ENCODE data around the gene CNIH3. TPM values are rescaled to one million over a fixed set of nuclear protein-coding genes. Genes with fewer than 3 reads are reported as not detected.

CNIH3 gene
- total and polyA plus RNA-seq, 4 experiments from 2014 or later: 0.40 to 2.5 (median 1.8) TPM

- Mint-ChIP-seq H3K27me3 (peaks cover 0 to 1% of the 10 kb centered on the region in 2 donors), H3K27ac (peak overlapping the region in 1 of 7 donors; percentile 63), H3K4me3 (no peak overlapping the region), H3K9me3 (no peaks in the 10 kb centered on the region), H3K4me1 (peaks cover 6 to 14% (median 11%) of the 10 kb centered on the region in 4 donors), H3K36me3 (no peaks in the 10 kb centered on the region)
- Histone ChIP-seq H3K27ac (ENCODE audit: low read depth, low read length) (no peak overlapping the region), H3K4me3 (ENCODE audit: low read length in 2 of 2) (no peak overlapping the region), H3K36me3 (ENCODE audit: insufficient read depth, low read length) (no peaks in the 10 kb centered on the region), H3K9me3 (ENCODE audit: control insufficient read depth in 1 of 2, low read length in 2 of 2) (no peaks in the 10 kb centered on the region), H3K4me1 (ENCODE audit: insufficient read depth, low read length) (peaks cover 9% of the 10 kb centered on the region), H3K27me3 (ENCODE audit: insufficient read depth, low read length) (no peaks in the 10 kb centered on the region)
- DNase-seq: no peak
- intact Hi-C loops (cut with micrococcal nuclease): no loop called here
- POLR2A ChIA-PET (ENCODE audit: partially characterized antibody): no interaction called here
- CTCF ChIA-PET (ENCODE audit: partially characterized antibody): no interaction called here
Observed at GRCh38 chr1:224734261-224734935, 118.3 kb downstream of the CNIH3 start.

DNA sequence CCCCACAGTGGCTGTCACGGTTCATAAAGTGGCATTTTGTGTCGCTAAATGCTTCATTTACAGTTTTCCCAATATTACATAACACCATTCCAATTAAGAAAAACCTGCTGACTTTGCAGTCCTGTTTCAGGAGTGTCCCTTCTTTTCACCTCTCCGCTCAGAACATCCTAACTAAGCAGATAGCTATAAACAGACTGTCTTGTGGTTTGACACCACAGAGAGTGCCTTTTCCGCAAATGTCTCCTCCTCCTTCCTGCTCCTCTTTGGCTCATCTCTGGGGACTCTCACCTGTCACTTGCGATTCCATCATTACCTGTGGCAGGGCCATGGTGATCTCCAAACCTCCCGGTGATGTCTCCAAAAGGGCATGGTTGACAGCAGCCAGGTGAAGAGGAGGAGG is 119.0 kb downstream of the CNIH3 start:
- CTCF ChIA-PET (ENCODE audit: partially characterized antibody): no interaction called here
- intact Hi-C loops (cut with micrococcal nuclease): no loop called here
- DNase-seq: no peak

DNA sequence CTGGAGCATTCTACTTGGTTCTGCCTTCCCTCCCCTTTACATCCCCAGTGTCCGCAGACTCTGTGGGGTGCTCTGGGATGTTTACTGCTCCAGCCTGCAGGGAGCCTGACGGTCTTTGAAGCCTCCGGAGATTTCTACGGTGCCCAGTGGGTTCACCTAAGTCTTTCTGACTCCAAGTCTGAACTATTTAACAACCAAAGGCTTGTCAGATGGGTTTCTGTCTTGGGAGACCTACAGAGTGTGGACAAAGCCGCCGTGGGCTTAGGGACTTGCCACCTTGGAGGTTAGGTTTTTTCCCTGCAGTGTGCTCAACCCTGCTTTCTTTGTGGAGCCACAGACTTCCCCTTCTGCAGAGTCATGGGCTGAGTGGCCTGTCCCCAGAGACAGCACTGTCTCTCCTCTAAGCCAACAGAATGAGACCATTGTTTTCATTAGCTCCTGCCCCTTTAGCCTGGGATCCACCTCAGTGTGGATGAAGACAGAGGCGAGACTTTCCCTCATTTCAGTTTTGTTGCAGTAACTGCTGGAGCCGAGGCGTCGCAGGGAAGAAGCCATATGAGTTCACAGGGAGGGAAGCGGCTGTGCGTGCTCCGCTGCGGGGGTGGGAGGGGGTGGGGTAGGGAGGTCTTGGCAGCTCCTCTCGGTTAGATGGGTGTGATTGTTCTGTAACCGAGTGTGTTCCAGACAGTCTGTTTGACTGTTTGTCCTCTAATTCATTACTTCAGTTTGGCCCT is 120.7 kb downstream of the CNIH3 start:
- peaks cover 9% of the 10 kb centered on the region for H3K4me1 ChIP-seq (ENCODE audit: insufficient read depth, low read length)
- peaks cover 2% of the 10 kb centered on the region for H3K27me3 ChIP-seq (ENCODE audit: insufficient read depth, low read length)
- H3K36me3 ChIP-seq (ENCODE audit: insufficient read depth, low read length): no peaks in the 10 kb centered on the region
- no peak overlapping the region for H3K4me3 ChIP-seq (ENCODE audit: low read length in 2 of 2)
- no peaks in the 10 kb centered on the region for H3K9me3 Mint-ChIP-seq
- ChIA-PET POLR2A (ENCODE audit: partially characterized antibody) (no interaction called here), CTCF (ENCODE audit: partially characterized antibody) (no interaction called here)
- no peaks in the 10 kb centered on the region for H3K9me3 ChIP-seq (ENCODE audit: control insufficient read depth in 1 of 2, low read length in 2 of 2)
- H3K4me3 Mint-ChIP-seq: no peak overlapping the region
- H3K36me3 Mint-ChIP-seq: no peaks in the 10 kb centered on the region
- peaks cover 6 to 14% (median 11%) of the 10 kb centered on the region in 4 donors for H3K4me1 Mint-ChIP-seq
- H3K27me3 Mint-ChIP-seq: no peaks in the 10 kb centered on the region
- intact Hi-C loops (cut with micrococcal nuclease): no loop called here
- no peak overlapping the region for H3K27ac Mint-ChIP-seq
- no peak overlapping the region for H3K27ac ChIP-seq (ENCODE audit: low read depth, low read length)
- no peak for DNase-seq

More for the DNA sequence above, 119.0 kb downstream of the CNIH3 start:
- Mint-ChIP-seq H3K27ac (peak overlapping the region in 2 of 7 donors; percentile 40 to 48), H3K27me3 (no peaks in the 10 kb centered on the region), H3K36me3 (no peaks in the 10 kb centered on the region), H3K4me3 (peak overlapping the region in 2 of 8 donors; percentile 7 to 31), H3K4me1 (peaks cover 6 to 14% (median 11%) of the 10 kb centered on the region in 4 donors), H3K9me3 (no peaks in the 10 kb centered on the region)
- H3K4me3 ChIP-seq (ENCODE audit: low read length in 2 of 2): no peak overlapping the region
- no peaks in the 10 kb centered on the region for H3K9me3 ChIP-seq (ENCODE audit: control insufficient read depth in 1 of 2, low read length in 2 of 2)
- POLR2A ChIA-PET (ENCODE audit: partially characterized antibody): no interaction called here
- H3K36me3 ChIP-seq (ENCODE audit: insufficient read depth, low read length): no peaks in the 10 kb centered on the region
- peaks cover 2% of the 10 kb centered on the region for H3K27me3 ChIP-seq (ENCODE audit: insufficient read depth, low read length)
- peaks cover 9% of the 10 kb centered on the region for H3K4me1 ChIP-seq (ENCODE audit: insufficient read depth, low read length)
- no peak overlapping the region for H3K27ac ChIP-seq (ENCODE audit: low read depth, low read length)

- no peaks in the 10 kb centered on the region for H3K36me3 Mint-ChIP-seq
- H3K27me3 Mint-ChIP-seq: peaks cover 0 to under 1% of the 10 kb centered on the region in 2 donors
- CTCF ChIA-PET (ENCODE audit: partially characterized antibody): no interaction called here
- Histone ChIP-seq H3K36me3 (ENCODE audit: insufficient read depth, low read length) (no peaks in the 10 kb centered on the region), H3K27me3 (ENCODE audit: insufficient read depth, low read length) (peaks cover 2% of the 10 kb centered on the region), H3K9me3 (ENCODE audit: control insufficient read depth in 1 of 2, low read length in 2 of 2) (no peaks in the 10 kb centered on the region), H3K4me1 (ENCODE audit: insufficient read depth, low read length) (peaks cover 9% of the 10 kb centered on the region), H3K4me3 (ENCODE audit: low read length in 2 of 2) (no peak overlapping the region), H3K27ac (ENCODE audit: low read depth, low read length) (no peak overlapping the region)
- no peak overlapping the region for H3K4me3 Mint-ChIP-seq
- no peak overlapping the region for H3K27ac Mint-ChIP-seq
- H3K4me1 Mint-ChIP-seq: peaks cover 6 to 14% (median 11%) of the 10 kb centered on the region in 4 donors
- intact Hi-C loops (cut with micrococcal nuclease): no loop called here
- POLR2A ChIA-PET (ENCODE audit: partially characterized antibody): no interaction called here
- no peak for DNase-seq
- H3K9me3 Mint-ChIP-seq: no peaks in the 10 kb centered on the region
Observed at GRCh38 chr1:224737353-224737727, 121.2 kb downstream of the CNIH3 start.

GRCh38 chr1:224739303-224739996 is 123.3 kb downstream of the CNIH3 start:
- ChIA-PET CTCF (ENCODE audit: partially characterized antibody) (no interaction called here), POLR2A (ENCODE audit: partially characterized antibody) (no interaction called here)
- Mint-ChIP-seq H3K36me3 (no peaks in the 10 kb centered on the region), H3K4me3 (no peak overlapping the region), H3K4me1 (peaks cover 6 to 9% (median 8%) of the 10 kb centered on the region in 4 donors), H3K27ac (no peak overlapping the region), H3K27me3 (peaks cover 0 to 1% of the 10 kb centered on the region in 2 donors), H3K9me3 (no peaks in the 10 kb centered on the region)
- no peaks in the 10 kb centered on the region for H3K9me3 ChIP-seq (ENCODE audit: control insufficient read depth in 1 of 2, low read length in 2 of 2)
- peaks cover 2% of the 10 kb centered on the region for H3K27me3 ChIP-seq (ENCODE audit: insufficient read depth, low read length)
- intact Hi-C loops (cut with micrococcal nuclease): no loop called here
- H3K27ac ChIP-seq (ENCODE audit: low read depth, low read length): no peak overlapping the region
- H3K4me3 ChIP-seq (ENCODE audit: low read length in 2 of 2): no peak overlapping the region
- peaks cover 9% of the 10 kb centered on the region for H3K4me1 ChIP-seq (ENCODE audit: insufficient read depth, low read length)
- no peak for DNase-seq
- H3K36me3 ChIP-seq (ENCODE audit: insufficient read depth, low read length): no peaks in the 10 kb centered on the region

GRCh38 chr1:224739997-224740684 is 124.0 kb downstream of the CNIH3 start:
- H3K36me3 ChIP-seq (ENCODE audit: insufficient read depth, low read length): no peaks in the 10 kb centered on the region
- intact Hi-C loops (cut with micrococcal nuclease): no loop called here
- H3K27me3 ChIP-seq (ENCODE audit: insufficient read depth, low read length): peaks cover 2% of the 10 kb centered on the region
- H3K4me3 ChIP-seq (ENCODE audit: low read length in 2 of 2): no peak overlapping the region
- POLR2A ChIA-PET (ENCODE audit: partially characterized antibody): no interaction called here
- no peaks in the 10 kb centered on the region for H3K36me3 Mint-ChIP-seq
- H3K4me1 Mint-ChIP-seq: peaks cover 2 to 4% (median 2%) of the 10 kb centered on the region in 4 donors
- H3K4me1 ChIP-seq (ENCODE audit: insufficient read depth, low read length): peaks cover 3% of the 10 kb centered on the region
- no peak overlapping the region for H3K27ac Mint-ChIP-seq
- no peaks in the 10 kb centered on the region for H3K9me3 Mint-ChIP-seq
- no peak overlapping the region for H3K27ac ChIP-seq (ENCODE audit: low read depth, low read length)
- H3K4me3 Mint-ChIP-seq: no peak overlapping the region
- DNase-seq: no peak
- CTCF ChIA-PET (ENCODE audit: partially characterized antibody): no interaction called here
- H3K9me3 ChIP-seq (ENCODE audit: control insufficient read depth in 1 of 2, low read length in 2 of 2): no peaks in the 10 kb centered on the region
- H3K27me3 Mint-ChIP-seq: peaks cover 0 to 3% of the 10 kb centered on the region in 2 donors

- Mint-ChIP-seq H3K27ac (no peak overlapping the region), H3K4me3 (no peak overlapping the region), H3K9me3 (no peaks in the 10 kb centered on the region), H3K36me3 (no peaks in the 10 kb centered on the region), H3K27me3 (peaks cover 0 to 4% of the 10 kb centered on the region in 2 donors), H3K4me1 (peaks cover 0 to 6% (median 3%) of the 10 kb centered on the region in 4 donors)
- DNase-seq: no peak
- Histone ChIP-seq H3K27me3 (ENCODE audit: insufficient read depth, low read length) (peaks cover 2% of the 10 kb centered on the region), H3K36me3 (ENCODE audit: insufficient read depth, low read length) (no peaks in the 10 kb centered on the region), H3K27ac (ENCODE audit: low read depth, low read length) (no peak overlapping the region), H3K9me3 (ENCODE audit: control insufficient read depth in 1 of 2, low read length in 2 of 2) (no peaks in the 10 kb centered on the region), H3K4me3 (ENCODE audit: low read length in 2 of 2) (no peak overlapping the region), H3K4me1 (ENCODE audit: insufficient read depth, low read length) (no peaks in the 10 kb centered on the region)
- intact Hi-C loops (cut with micrococcal nuclease): no loop called here
- CTCF ChIA-PET (ENCODE audit: partially characterized antibody): no interaction called here
- POLR2A ChIA-PET (ENCODE audit: partially characterized antibody): no interaction called here
Observed at GRCh38 chr1:224740685-224741052, 124.6 kb downstream of the CNIH3 start.
